Vein endothelial cell (primary cell): ENCODE measurements around the gene AGBL3. TPM values are rescaled to one million over a fixed set of nuclear protein-coding genes. Genes with fewer than 3 reads are reported as not detected.

Experiments used
- total RNA-seq: library from RNA; depleted of rRNA; stranded (reverse); fragments of >200 nt; gene quantifications from 2 replicates; pipeline ENCODE4 v1.2.3, GENCODE V29; 2012

Gene AGBL3
- total RNA-seq, result 1.6 and 1.9 TPM in 2 replicates

DNA sequence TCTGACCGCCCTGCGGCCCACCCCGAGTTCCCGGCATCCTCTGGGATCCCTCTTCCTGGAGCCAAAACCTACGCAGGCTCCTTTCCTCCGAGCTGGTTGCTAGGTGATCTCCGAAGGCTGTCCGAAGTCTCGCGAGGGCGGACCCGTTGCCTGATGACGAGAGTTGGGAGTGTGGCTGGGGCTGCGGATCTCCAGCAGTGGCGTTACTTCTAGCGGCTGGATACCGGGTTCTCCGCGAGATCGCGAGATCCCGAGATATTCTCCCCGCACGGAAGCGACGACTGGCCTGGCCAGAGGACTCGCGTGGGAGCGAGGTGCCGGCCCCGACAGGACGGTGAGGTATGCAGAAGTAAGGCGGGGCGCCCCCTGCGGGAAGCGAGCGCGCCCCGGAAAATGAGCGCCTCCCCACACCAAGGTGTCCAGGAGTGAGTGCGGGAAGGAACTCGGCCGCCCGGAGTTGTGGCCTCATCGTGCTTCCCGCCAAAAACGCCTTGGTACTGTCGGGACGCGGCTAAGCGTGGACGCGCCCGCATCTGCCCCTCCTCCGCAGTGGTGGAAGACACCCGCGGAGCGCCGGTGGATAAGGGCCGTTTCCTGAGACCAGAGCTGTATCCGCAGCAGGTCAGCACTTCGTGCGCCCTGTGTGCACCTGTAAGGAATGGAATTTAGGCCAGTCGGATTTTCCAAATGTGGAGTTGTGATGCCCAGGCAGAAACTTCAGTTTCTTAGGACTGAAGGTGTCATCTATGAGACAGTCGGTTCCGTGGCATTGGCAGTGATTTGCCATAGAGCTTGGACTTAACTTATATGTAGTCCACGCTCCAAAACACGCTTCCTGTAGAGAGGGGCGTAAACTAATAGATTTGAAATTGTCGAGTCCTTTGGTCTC lies at the start of gene AGBL3:
Gene AGBL3, plus strand, starts transcription at position 146 of the 889 bp plus-strand sequence. CDS start 1,426 bp downstream, outside the sequence.

GRCh38 chr7:135147899-135148721 lies 161.8 kb downstream of the AGBL3 start, which contains the start of gene TMEM140:
Gene TMEM140, plus strand, starts transcription at chr7:135148072. Its CDS starts 16,370 bp downstream, at chr7:135164442.

GRCh38 chr7:135170274-135170997 lies 184.1 kb downstream of the AGBL3 start, which contains the start of gene CYREN:
Gene CYREN, minus strand, starts transcription at chr7:135170707. Its CDS starts 1,785 bp downstream, at chr7:135168922.

Other genes starting within 250 kb of the AGBL3 start
- 203 and 317 TPM in 2 replicates for gene CALD1, start 206.9 kb upstream of the AGBL3 start, total RNA-seq
- gene TMEM140, start 161.6 kb downstream of the AGBL3 start, total RNA-seq, result 24.9 and 28.7 TPM in 2 replicates
- 23.5 and 28.8 TPM in 2 replicates for gene CYREN, start 184.2 kb downstream of the AGBL3 start, total RNA-seq
- 4.5 and 5.2 TPM in 2 replicates for gene WDR91, start 225.0 kb downstream of the AGBL3 start, total RNA-seq
- gene STRA8, start 247.3 kb downstream of the AGBL3 start, total RNA-seq, result not detected in 2 replicates